T-cell (primary cell): ENCODE measurements around the gene CHRND. TPM values are rescaled to one million over a fixed set of nuclear protein-coding genes. Genes with fewer than 3 reads are reported as not detected.
"Not testable (repeated sequence)": the region's sequence is repeated elsewhere in the genome, so short reads cannot be mapped to it uniquely, and the experiment has no call there.

Experiments used
- ATAC-seq, 4 experiments: fragments of 200-7000 bp in 3 of 4; fragments of 150-1000 bp in 1 of 4; cut with Tn5 transposase; replicated peaks in 1 of 4; 1 replicate in 3 of 4; 2 replicates in 1 of 4; pipeline ENCODE4 v1.10.0; 2021; ENCODE audit warnings: moderate library complexity in 3 of 4, mild to moderate bottlenecking in 2 of 4, moderate number of reproducible peaks in 1 of 4
- CTCF ChIA-PET, 2 donors: fragments of 300-600 bp; sonication (Branson Sonifier 250); formaldehyde crosslinking; loops; one replicate each; lab custom pipeline; 2022; ENCODE audit warnings: antibody characterized with exemption in 2 of 2; lab: Charles Lee
- POLR2A ChIA-PET, 2 donors: fragments of 300-600 bp; sonication (Branson Sonifier 250); formaldehyde crosslinking; loops; one replicate each; lab custom pipeline; 2022; ENCODE audit warnings: antibody characterized with exemption in 2 of 2; lab: Charles Lee
- DNase-seq, 35 experiments: peaks; one replicate each; pipeline versions ENCODE4 v3.0.0 to v3.0.0-alpha.2; 2013 to 2023
- H3K27ac ChIP-seq: one replicate; pipeline ENCODE4 v1.5.1; 2013; ENCODE audit warnings: low read length
- H3K27me3 ChIP-seq, 2 experiments: replicated peaks in 1 of 2; 1 replicate in 1 of 2; 2 replicates in 1 of 2; pipeline versions ENCODE4 v1.6.1 to v1.7.0; 2013; ENCODE audit warnings: low read length in 1 of 2, mixed read lengths in 1 of 2; ENCODE audit not compliant: control insufficient read depth in 2 of 2, insufficient read depth in 2 of 2; ENCODE audit errors: extremely low read depth in 1 of 2
- H3K36me3 ChIP-seq, 2 donors: 1 replicate in 1 of 2; 2 replicates in 1 of 2; pipeline versions ENCODE4 v1.6.1 to v1.7.0; 2013; ENCODE audit warnings: low read length in 1 of 2; ENCODE audit not compliant: control insufficient read depth in 2 of 2, insufficient read depth in 1 of 2; ENCODE audit errors: extremely low read depth in 1 of 2
- H3K4me1 ChIP-seq, 2 experiments: 1 replicate in 1 of 2; 2 replicates in 1 of 2; pipeline versions ENCODE4 v1.6.1 to v1.7.0; 2013; ENCODE audit warnings: low read length in 2 of 2, mixed read lengths in 1 of 2; ENCODE audit not compliant: insufficient read depth in 2 of 2, control insufficient read depth in 1 of 2; ENCODE audit errors: extremely low read depth in 1 of 2
- H3K4me3 ChIP-seq, 2 donors: 1 replicate in 1 of 2; 2 replicates in 1 of 2; pipeline versions ENCODE4 v1.5.1 to v1.7.0; 2013; ENCODE audit warnings: mild to moderate bottlenecking in 2 of 2, low read length in 1 of 2, moderate library complexity in 1 of 2; ENCODE audit not compliant: control insufficient read depth in 1 of 2; ENCODE audit errors: extremely low read depth in 1 of 2
- H3K9me3 ChIP-seq: 2 replicates; pipeline ENCODE4 v1.7.0; 2013
- H3K27ac Mint-ChIP-seq, 2 donors: one replicate each; pipeline ENCODE4 v1.8.0; 2020 to 2021; ENCODE audit warnings: mild to moderate bottlenecking in 2 of 2, mixed read lengths in 2 of 2
- H3K27me3 Mint-ChIP-seq, 2 donors: one replicate each; pipeline ENCODE4 v1.8.0; 2021 to 2022; ENCODE audit warnings: mixed read lengths in 2 of 2
- H3K36me3 Mint-ChIP-seq: one replicate; pipeline ENCODE4 v1.8.0; 2021; ENCODE audit warnings: mixed read lengths
- H3K4me1 Mint-ChIP-seq, 3 donors: one replicate each; pipeline ENCODE4 v1.8.0; 2020 to 2022; ENCODE audit warnings: mixed read lengths in 3 of 3, mild to moderate bottlenecking in 1 of 3
- H3K4me3 Mint-ChIP-seq, 3 donors: one replicate each; pipeline ENCODE4 v1.8.0; 2020 to 2022; ENCODE audit warnings: mild to moderate bottlenecking in 3 of 3, mixed read lengths in 3 of 3, moderate library complexity in 3 of 3
- H3K9me3 Mint-ChIP-seq, 3 donors: one replicate each; pipeline ENCODE4 v1.8.0; 2020 to 2022; ENCODE audit warnings: mixed read lengths in 3 of 3
- WGBS: methylation state at CpG from one replicate; pipeline ENCODE4 v1.1.5; 2013; ENCODE audit warnings: missing lambda C conversion rate; ENCODE audit not compliant: insufficient coverage; 5-methylcytosine and 5-hydroxymethylcytosine counted together
- total RNA-seq, 35 experiments: library from RNA in 6 of 35; stranded (reverse) in 6 of 35; fragments of 120-200 nt in 1 of 35; gene quantifications; one replicate each; pipeline versions ENCODE4 v1.2.1 to v1.2.4 and lab custom pipeline; 2013 to 2026

CHRND gene
- total RNA-seq, 5 donors from 2014 or later (not counting 1 experiment from before 2014, with no cell fraction given) = not detected

DNA sequence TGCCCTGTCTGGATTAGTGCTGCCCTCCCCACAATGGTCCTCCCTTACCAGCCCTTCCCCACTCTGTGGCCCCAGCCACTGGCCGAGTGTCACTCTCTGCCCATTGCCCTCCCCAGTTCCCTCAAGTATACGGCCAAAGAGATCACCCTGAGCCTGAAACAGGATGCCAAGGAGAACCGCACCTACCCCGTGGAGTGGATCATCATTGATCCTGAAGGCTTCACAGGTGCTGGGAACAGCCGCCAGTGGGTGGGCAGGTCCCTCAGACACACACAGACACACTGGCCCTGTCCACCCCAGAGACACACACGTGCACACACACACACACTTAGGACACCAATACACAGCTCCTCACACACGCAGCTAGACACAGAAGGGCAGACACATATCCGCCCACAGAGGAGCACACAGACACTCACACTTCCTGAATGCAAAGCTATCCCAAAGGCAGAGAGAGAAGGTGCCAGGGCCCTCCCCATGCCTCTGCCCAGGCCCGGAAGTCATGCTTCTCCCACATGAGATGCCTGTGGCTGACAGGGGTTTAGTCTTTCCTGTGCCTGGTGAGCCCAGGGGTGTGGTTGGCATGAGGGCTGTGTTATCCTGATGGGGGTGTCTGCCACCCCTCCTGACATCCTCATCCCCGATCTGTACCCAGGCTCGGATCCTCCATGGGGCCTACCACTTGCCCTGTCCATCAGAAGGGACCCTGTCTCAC lies 2.9 kb downstream of the CHRND start:
- CTCF ChIA-PET = no interaction called here
- Histone ChIP-seq H3K4me3 (no peak overlapping the region), H3K27me3 (peaks cover 2 to 75% of the 10 kb centered on the region in 2 experiments), H3K4me1 (peaks cover 0 to 19% of the 10 kb centered on the region in 2 experiments), H3K36me3 (no peaks in the 10 kb centered on the region), H3K9me3 (no peaks in the 10 kb centered on the region), H3K27ac (no peak overlapping the region)
- Mint-ChIP-seq H3K27me3 (peaks cover 20 to 48% of the 10 kb centered on the region in 2 donors), H3K36me3 (no peaks in the 10 kb centered on the region), H3K27ac (peak overlapping the region in 1 of 2 donors; percentile 6), H3K9me3 (no peaks in the 10 kb centered on the region), H3K4me1 (peaks cover 13 to 19% (median 14%) of the 10 kb centered on the region in 3 donors), H3K4me3 (peak overlapping the region in 1 of 3 donors; percentile 61)
- ATAC-seq (peak; percentile 30 to 75 (median 44)), DNase-seq (peak in 1 of 35 experiments; percentile 21)
- POLR2A ChIA-PET = no interaction called here
- 59% methylated on average over 8 of the region's 11 CpGs for WGBS

DNA sequence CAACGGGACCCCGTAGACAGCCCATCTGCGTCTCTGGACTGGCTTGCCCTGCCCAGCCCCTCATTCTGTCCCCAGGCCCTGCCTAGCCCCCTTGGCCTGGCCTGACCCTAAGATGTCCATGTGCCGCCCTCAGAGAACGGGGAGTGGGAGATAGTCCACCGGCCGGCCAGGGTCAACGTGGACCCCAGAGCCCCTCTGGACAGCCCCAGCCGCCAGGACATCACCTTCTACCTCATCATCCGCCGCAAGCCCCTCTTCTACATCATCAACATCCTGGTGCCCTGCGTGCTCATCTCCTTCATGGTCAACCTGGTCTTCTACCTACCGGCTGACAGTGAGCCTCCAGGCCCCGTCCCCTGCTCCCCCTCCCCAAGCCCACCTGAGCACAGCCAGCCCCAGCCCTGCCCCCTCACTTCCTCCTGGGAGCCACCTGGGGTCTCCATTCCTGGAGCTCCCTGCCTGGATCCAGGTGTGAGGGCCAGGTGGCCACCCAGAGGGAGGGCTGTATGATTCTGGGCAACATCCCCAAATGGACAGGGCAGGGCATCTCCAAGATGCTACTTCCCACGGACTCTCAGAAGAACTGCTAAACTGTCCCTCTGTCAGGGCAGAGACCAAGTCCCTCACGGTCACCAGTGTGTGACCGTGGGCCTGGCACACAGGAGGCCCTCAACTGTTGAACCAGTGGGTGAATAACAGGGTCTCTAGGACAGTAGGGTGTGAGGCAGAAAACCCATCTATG lies 4.0 kb downstream of the CHRND start:
- Mint-ChIP-seq H3K27ac (no peak overlapping the region), H3K4me3 (no peak overlapping the region), H3K4me1 (peaks cover 13 to 16% (median 14%) of the 10 kb centered on the region in 3 donors), H3K27me3 (peaks cover 20 to 45% of the 10 kb centered on the region in 2 donors), H3K9me3 (no peaks in the 10 kb centered on the region), H3K36me3 (no peaks in the 10 kb centered on the region)
- ATAC-seq (no peak), DNase-seq (no peak)
- peaks cover 2 to 74% of the 10 kb centered on the region in 2 experiments for H3K27me3 ChIP-seq
- H3K4me1 ChIP-seq = peaks cover 0 to 15% of the 10 kb centered on the region in 2 experiments
- 90% methylated on average over 12 of the region's 17 CpGs for WGBS
- no peaks in the 10 kb centered on the region for H3K36me3 ChIP-seq
- H3K9me3 ChIP-seq = no peaks in the 10 kb centered on the region
- H3K4me3 ChIP-seq = no peak overlapping the region
- no peak overlapping the region for H3K27ac ChIP-seq
- POLR2A ChIA-PET = no interaction called here
- CTCF ChIA-PET = no interaction called here

DNA sequence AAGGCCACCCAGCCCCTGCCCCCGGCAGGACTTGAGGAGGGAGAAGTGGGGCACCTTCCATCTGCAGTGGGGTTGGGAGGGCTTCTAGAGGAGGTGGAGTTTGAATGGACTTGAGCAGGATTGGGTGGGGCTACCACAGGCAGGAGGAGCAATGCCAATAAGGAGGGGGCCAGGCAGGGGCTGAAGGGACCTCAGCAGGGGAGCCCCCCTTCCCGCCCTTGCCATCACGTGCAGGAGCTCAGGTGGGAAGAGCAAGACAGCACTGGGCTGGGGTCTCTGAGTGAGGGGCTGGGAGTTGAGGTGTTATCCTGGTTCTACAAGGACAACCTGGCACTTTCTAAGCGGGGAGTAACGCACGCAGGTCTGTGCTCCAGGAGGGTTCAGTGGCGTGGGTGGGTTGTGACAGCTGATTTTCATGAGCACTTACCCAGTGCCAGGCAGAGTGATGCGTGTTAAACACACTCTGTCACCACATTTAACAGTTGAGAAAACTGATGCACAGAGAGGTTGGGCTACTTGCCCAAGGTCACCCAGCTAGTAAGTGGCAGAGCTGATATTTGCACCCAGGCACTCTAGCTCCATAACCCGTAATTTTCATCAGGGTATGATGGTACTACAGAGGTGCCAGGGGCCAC lies 4.8 kb downstream of the CHRND start:
- no peak overlapping the region for H3K4me3 Mint-ChIP-seq
- peaks cover 20 to 46% of the 10 kb centered on the region in 2 donors for H3K27me3 Mint-ChIP-seq
- Histone ChIP-seq H3K27ac (no peak overlapping the region), H3K4me1 (peaks cover 0 to 15% of the 10 kb centered on the region in 2 experiments), H3K27me3 (peaks cover 2 to 74% of the 10 kb centered on the region in 2 experiments), H3K9me3 (no peaks in the 10 kb centered on the region), H3K36me3 (no peaks in the 10 kb centered on the region), H3K4me3 (no peak overlapping the region)
- H3K4me1 Mint-ChIP-seq = peaks cover 13 to 16% (median 14%) of the 10 kb centered on the region in 3 donors
- ChIA-PET CTCF (no interaction called here), POLR2A (no interaction called here)
- H3K9me3 Mint-ChIP-seq = no peaks in the 10 kb centered on the region
- H3K27ac Mint-ChIP-seq = peak overlapping the region in 1 of 2 donors; percentile 49
- ATAC-seq (no peak), DNase-seq (no peak)
- 80% methylated on average over 7 of the region's 9 CpGs for WGBS
- no peaks in the 10 kb centered on the region for H3K36me3 Mint-ChIP-seq

DNA sequence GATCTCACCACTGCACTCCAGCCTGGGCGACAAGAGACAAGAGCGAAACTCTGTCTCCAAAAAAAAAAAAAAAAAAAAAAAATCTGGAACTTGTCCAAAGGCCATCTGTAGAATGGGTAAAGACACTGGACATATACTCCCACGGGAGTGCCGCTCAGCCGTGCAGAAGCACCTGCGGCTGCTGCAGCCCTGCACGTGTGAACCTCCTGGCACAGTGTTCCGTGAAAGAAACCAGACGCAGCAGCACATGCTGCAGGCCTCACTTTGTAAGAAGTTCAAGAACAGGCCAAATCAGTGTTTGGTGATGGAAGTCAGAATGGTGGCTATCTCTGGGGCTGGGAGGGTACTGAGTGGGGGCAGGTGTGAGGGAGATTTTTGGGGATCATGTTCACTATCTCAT lies 6.5 kb downstream of the CHRND start:
- Mint-ChIP-seq H3K27ac (no peak overlapping the region), H3K4me1 (peaks cover 13 to 16% (median 14%) of the 10 kb centered on the region in 3 donors), H3K9me3 (no peaks in the 10 kb centered on the region), H3K27me3 (peaks cover 27 to 36% of the 10 kb centered on the region in 2 donors), H3K36me3 (no peaks in the 10 kb centered on the region), H3K4me3 (no peak overlapping the region)
- DNase-seq (no peak), ATAC-seq (no peak)
- no peaks in the 10 kb centered on the region for H3K36me3 ChIP-seq
- H3K27me3 ChIP-seq = peaks cover 0 to 73% of the 10 kb centered on the region in 2 experiments
- no peaks in the 10 kb centered on the region for H3K9me3 ChIP-seq
- CTCF ChIA-PET = interaction anchor here in 1 of 2 donors (0.8 kb wide), 1 partner anchor 1327 kb away, joined by 5 read pairs; no protein-coding TSS in a partner anchor
- 85% methylated on average over 8 of the region's 9 CpGs for WGBS
- no peak overlapping the region for H3K27ac ChIP-seq
- POLR2A ChIA-PET = no interaction called here
- H3K4me3 ChIP-seq = no peak overlapping the region
- H3K4me1 ChIP-seq = peaks cover 0 to 15% of the 10 kb centered on the region in 2 experiments

DNA sequence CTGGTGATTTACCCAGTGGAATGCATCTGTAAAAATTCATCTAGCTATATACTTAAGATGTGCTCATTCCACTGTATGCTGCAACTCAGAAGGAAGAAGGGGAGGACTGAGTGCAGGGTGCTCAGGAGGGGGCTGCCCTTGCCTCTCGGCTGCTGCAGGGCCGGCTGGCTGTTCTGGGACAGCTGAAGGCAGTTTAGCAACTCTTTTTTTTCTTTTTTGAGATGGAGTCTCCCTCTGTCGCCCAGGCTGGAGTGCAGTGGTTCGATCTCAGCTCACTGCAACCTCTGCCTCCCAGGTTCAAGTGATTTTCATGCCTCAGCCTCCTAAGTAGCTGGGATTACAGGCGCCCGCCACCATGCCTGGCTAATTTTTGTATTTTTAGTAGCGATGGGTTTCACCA lies 6.9 kb downstream of the CHRND start:
- not testable (repeated sequence) for ATAC-seq
- 84% methylated on average over 5 of the region's 7 CpGs for WGBS

More for the DNA sequence above, 6.9 kb downstream of the CHRND start:
- H3K27ac ChIP-seq, POLR2A ChIA-PET, H3K36me3 Mint-ChIP-seq, H3K9me3 Mint-ChIP-seq, H3K4me3 Mint-ChIP-seq, DNase-seq, H3K27ac Mint-ChIP-seq, H3K4me3 ChIP-seq, H3K9me3 ChIP-seq, H3K36me3 ChIP-seq, CTCF ChIA-PET: not testable (repeated sequence)
- Histone ChIP-seq H3K27me3 (peaks cover 0 to 73% of the 10 kb centered on the region in 2 experiments), H3K4me1 (peaks cover 0 to 15% of the 10 kb centered on the region in 2 experiments)
- Mint-ChIP-seq H3K4me1 (peaks cover 13 to 15% (median 14%) of the 10 kb centered on the region in 3 donors), H3K27me3 (peaks cover 27 to 35% of the 10 kb centered on the region in 2 donors)
